ENCODE data around the gene RNU6-1.

The RNU6-1 gene

DNA sequence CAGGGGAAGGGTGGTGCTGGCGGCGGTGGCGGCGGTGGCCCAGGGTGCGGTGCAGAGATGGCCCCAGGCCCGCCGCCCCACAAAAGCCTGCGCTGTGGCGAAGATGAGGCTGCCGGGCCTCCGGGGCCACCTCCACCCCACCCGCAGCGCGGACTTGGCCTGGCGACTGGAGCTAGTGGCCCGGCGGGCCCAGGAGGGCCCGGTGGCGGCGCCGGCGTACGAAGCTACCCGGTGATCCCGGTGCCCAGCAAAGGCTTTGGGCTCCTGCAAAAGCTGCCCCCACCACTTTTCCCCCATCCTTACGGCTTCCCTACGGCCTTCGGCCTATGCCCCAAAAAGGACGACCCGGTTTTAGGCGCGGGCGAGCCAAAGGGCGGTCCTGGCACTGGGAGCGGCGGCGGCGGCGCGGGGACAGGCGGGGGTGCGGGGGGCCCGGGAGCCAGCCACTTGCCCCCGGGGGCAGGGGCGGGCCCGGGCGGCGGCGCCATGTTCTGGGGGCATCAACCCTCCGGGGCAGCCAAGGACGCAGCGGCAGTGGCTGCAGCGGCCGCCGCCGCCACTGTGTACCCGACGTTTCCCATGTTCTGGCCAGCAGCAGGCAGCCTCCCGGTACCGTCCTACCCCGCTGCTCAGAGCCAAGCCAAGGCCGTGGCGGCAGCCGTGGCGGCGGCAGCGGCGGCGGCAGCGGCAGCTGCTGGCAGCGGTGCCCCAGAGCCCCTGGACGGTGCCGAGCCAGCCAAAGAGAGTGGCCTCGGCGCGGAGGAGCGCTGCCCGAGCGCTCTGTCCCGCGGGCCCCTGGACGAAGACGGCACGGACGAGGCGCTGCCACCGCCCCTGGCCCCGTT, 12.9 kb downstream of the RNU6-1 start:
- H3K4me1 ChIP-seq (ENCODE audit: low read depth, poor library complexity, severe bottlenecking) = no peaks in the 10 kb centered on the region
- no peak overlapping the region for H3K4me2 ChIP-seq
- H3K27me3 ChIP-seq (ENCODE audit: insufficient read depth, low read depth) = peaks cover 3% of the 10 kb centered on the region; the same call in 1 of the 2 replicates

DNA sequence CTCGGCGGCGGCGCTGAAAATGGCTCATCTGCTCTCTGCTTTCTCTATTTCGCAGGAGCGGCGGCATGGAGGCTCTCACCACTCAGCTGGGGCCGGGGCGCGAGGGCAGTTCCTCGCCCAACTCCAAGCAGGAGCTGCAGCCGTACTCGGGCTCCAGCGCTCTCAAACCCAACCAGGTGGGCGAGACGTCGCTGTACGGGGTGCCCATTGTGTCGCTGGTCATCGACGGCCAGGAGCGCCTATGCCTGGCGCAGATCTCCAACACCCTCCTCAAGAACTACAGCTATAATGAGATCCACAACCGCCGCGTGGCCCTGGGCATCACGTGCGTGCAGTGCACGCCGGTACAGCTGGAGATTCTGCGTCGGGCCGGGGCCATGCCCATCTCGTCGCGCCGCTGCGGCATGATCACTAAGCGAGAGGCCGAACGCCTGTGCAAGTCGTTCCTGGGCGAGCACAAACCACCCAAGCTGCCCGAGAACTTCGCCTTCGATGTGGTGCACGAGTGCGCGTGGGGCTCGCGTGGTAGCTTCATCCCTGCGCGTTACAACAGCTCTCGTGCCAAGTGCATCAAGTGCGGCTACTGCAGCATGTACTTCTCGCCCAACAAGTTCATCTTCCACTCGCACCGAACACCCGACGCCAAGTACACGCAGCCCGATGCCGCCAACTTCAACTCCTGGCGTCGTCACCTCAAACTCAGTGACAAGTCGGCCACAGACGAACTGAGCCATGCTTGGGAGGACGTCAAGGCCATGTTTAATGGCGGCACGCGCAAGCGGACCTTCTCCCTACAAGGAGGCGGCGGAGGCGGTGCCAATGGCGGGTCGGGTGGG, 13.7 kb downstream of the RNU6-1 start:
- Histone ChIP-seq H3K36me3 (ENCODE audit: insufficient read depth) (no peaks in the 10 kb centered on the region), H3K9ac (no peak overlapping the region), H3K4me3 (IDR thresholded peaks at IDR 0.05; ENCODE audit: insufficient read depth, low read depth, low read length) (no peak overlapping the region), H3K27me3 (ENCODE audit: insufficient read depth, low read depth) (peaks cover 3% of the 10 kb centered on the region; the same call in 1 of the 2 replicates), H3K4me1 (ENCODE audit: low read depth, poor library complexity, severe bottlenecking) (no peaks in the 10 kb centered on the region), H3K79me2 (ENCODE audit: insufficient read depth, low read depth) (no peaks in the 10 kb centered on the region), H4K20me1 (ENCODE audit: insufficient read depth) (no peaks in the 10 kb centered on the region), H3K4me2 (no peak overlapping the region), H3K27ac (no peak overlapping the region), H2AFZ (ENCODE audit: low read depth) (no peak overlapping the region)
- no peak for TF ChIP-seq CTCF (conservative IDR thresholded peaks at IDR 0.05; ENCODE audit: low read depth, low read length)

More for the DNA sequence above, 12.9 kb downstream of the RNU6-1 start:
- no peaks in the 10 kb centered on the region for H3K36me3 ChIP-seq (ENCODE audit: insufficient read depth)
- no peaks in the 10 kb centered on the region for H4K20me1 ChIP-seq (ENCODE audit: insufficient read depth)
- TF ChIP-seq CTCF (conservative IDR thresholded peaks at IDR 0.05; ENCODE audit: low read depth, low read length) = no peak
- H3K79me2 ChIP-seq (ENCODE audit: insufficient read depth, low read depth) = no peaks in the 10 kb centered on the region
- no peak overlapping the region for H2AFZ ChIP-seq (ENCODE audit: low read depth)
- H3K27ac ChIP-seq = no peak overlapping the region
- no peak overlapping the region for H3K4me3 ChIP-seq (IDR thresholded peaks at IDR 0.05; ENCODE audit: insufficient read depth, low read depth, low read length)
- H3K9ac ChIP-seq = no peak overlapping the region

- H3K27me3 ChIP-seq (ENCODE audit: insufficient read depth, low read depth) = peaks cover 3% of the 10 kb centered on the region; the same call in 1 of the 2 replicates
Measured at GRCh38 chr15:67824976-67825880, 14.6 kb downstream of the RNU6-1 start, which contains the start of gene SKOR1. Gene SKOR1 (plus strand): TSS chr15:67825509. CDS start chr15:67825603, 94 bp downstream.

More at GRCh38 chr15:67824976-67825880, 14.6 kb downstream of the RNU6-1 start, which contains the start of gene SKOR1:
- no peak for TF ChIP-seq CTCF (conservative IDR thresholded peaks at IDR 0.05; ENCODE audit: low read depth, low read length)
- Histone ChIP-seq H3K27ac (no peak within 1 kb of the TSS), H3K9ac (no peak within 1 kb of the TSS), H3K4me2 (no peak within 1 kb of the TSS), H2AFZ (ENCODE audit: low read depth) (no peak within 1 kb of the TSS), H3K4me3 (IDR thresholded peaks at IDR 0.05; ENCODE audit: insufficient read depth, low read depth, low read length) (no peak within 1 kb of the TSS), H3K36me3 (ENCODE audit: insufficient read depth) (no peaks in the 10 kb centered on the region), H4K20me1 (ENCODE audit: insufficient read depth) (no peaks in the 10 kb centered on the region), H3K4me1 (ENCODE audit: low read depth, poor library complexity, severe bottlenecking) (no peaks in the 10 kb centered on the region), H3K79me2 (ENCODE audit: insufficient read depth, low read depth) (no peaks in the 10 kb centered on the region)
